Heart right ventricle (tissue), 16 donors: Measurements from ENCODE around the gene TSGA10. TPM values are rescaled to one million over a fixed set of nuclear protein-coding genes. Genes with fewer than 3 reads are reported as not detected.

ENCODE experiments used
- ATAC-seq, 8 donors: fragments of 200-7000 bp; cut with Tn5 transposase; one replicate each; pipeline ENCODE4 v1.9.1; 2020; ENCODE audit warnings: mild to moderate bottlenecking in 8 of 8, moderate library complexity in 8 of 8, moderate number of reproducible peaks in 1 of 8
- DNase-seq, 2 donors: peaks; one replicate each; pipeline ENCODE4 v3.0.0-alpha.2; 2020
- H3K27ac ChIP-seq, 10 donors: fragments of 200-600 bp; sonication (generic) in 2 of 10; one replicate each; pipeline versions ENCODE4 v1.5.0 to v1.8.0; 2020 to 2022; ENCODE audit warnings: mild to moderate bottlenecking in 3 of 10
- H3K27me3 ChIP-seq, 7 donors: fragments of 200-600 bp; one replicate each; pipeline ENCODE4 v1.8.0; 2021 to 2022; ENCODE audit warnings: mild to moderate bottlenecking in 2 of 7
- H3K36me3 ChIP-seq, 9 donors: fragments of 200-600 bp; sonication (generic) in 1 of 9; one replicate each; pipeline versions ENCODE4 v1.5.0 to v1.8.0; 2020 to 2022; ENCODE audit warnings: mild to moderate bottlenecking in 2 of 9
- H3K4me1 ChIP-seq, 9 donors: fragments of 200-600 bp; sonication (generic) in 1 of 9; one replicate each; pipeline versions ENCODE4 v1.5.0 to v1.8.0; 2020 to 2022; ENCODE audit warnings: mild to moderate bottlenecking in 4 of 9
- H3K4me3 ChIP-seq, 10 donors: fragments of 200-600 bp; sonication (generic) in 2 of 10; one replicate each; pipeline versions ENCODE4 v1.5.0 to v1.8.0; 2020 to 2022; ENCODE audit warnings: mild to moderate bottlenecking in 7 of 10, moderate library complexity in 2 of 10
- H3K9me3 ChIP-seq, 11 donors: fragments of 200-600 bp in 10 of 11; sonication (generic) in 2 of 11; one replicate each; pipeline versions ENCODE4 v1.5.0 to v1.8.0; 2013 to 2022; ENCODE audit warnings: mild to moderate bottlenecking in 2 of 11, control low read depth in 1 of 11, moderate library complexity in 1 of 11
- CTCF ChIP-seq, 9 donors: fragments of 200-600 bp; sonication (generic) in 2 of 9; IDR thresholded peaks; one replicate each; pipeline versions ENCODE4 v1.5.0 to v1.8.0; 2021 to 2022; ENCODE audit warnings: antibody characterized with exemption in 9 of 9, mild to moderate bottlenecking in 5 of 9, moderate library complexity in 1 of 9
- WGBS, 2 donors: extraction: QIAGEN DNeasy Blood & Tissue Kit; methylation state at CpG; one replicate each; pipeline ENCODE4 v1.1.7; 2013; ENCODE audit warnings: inconsistent platforms in 1 of 2; 5-methylcytosine and 5-hydroxymethylcytosine counted together
- intact Hi-C, 10 donors: fragments of 100-400 bp; cut with DNase I; formaldehyde crosslinking; loops; one replicate each; pipeline versions ENCODE4 v1.11.1 to v1.14.2; 2022
- polyA plus RNA-seq, 2 donors: library from polyadenylated mRNA; stranded (reverse); fragments of 200-250 nt; gene quantifications; one replicate each; pipeline ENCODE4 v1.2.3, GENCODE V29; 2013
- total RNA-seq, 10 donors: library from RNA; stranded (reverse); fragmentation: NEBNext Ultra II Directional in 3 of 10; extraction: Animal tissue kit (Norgen Biotek cat#: 25700) in 3 of 10; gene quantifications; one replicate each; pipeline versions ENCODE4 v1.2.1 to v1.2.4, GENCODE V29; 2021 to 2023
- donor health status: Arrhythmogenic right ventricular cardiomyopathy.
- donor health status: ischemic (EF 13 %, LVEDD 7.1; RV severe dilation, severe dysfunction).
- donor health status: healthy with polysubstance abuse.
- donor health status: DM: no; HTN: yes; CAD: no.
- donor health status: DM: no; HTN: no; CAD: no.
- donor health status: ischemic (EF 25% LVEDD 6.9; RV normal size, moderate dysfunction).
- donor health status: ischemic (EF 25% LVEDD 5.7; RV mildly dilated, moderate dysfunction).
- donor health status: healthy.
- donor health status: DM: yes; HTN: yes; CAD: no.
- donor health status: Ischemic cardiomyopathy.
- donor health status: ischemic (EF 35%, LVEDD 5.7; RV mildly dilated, moderate dysfunction).
- donor health status: nonischemic (EF 11% LVEDD 7.7; RV severe dilation, severe dysfunction).
- donor health status: DM: yes; HTN: yes; CAD: no.
- donor health status: PGD.
- donor health status: ischemic (EF 29% LVEDD 5.4; RV normal size, mild dysfunction).
- donor health status: nonischemic (EF 23%, LVEDD 6.1; RV moderate dilation, normal function).

The TSGA10 gene
- total and polyA plus RNA-seq, 12 donors, result 0.52 to 4.1 (median 2.6) TPM

- H3K36me3 ChIP-seq, result peaks cover 0 to 76% (median 27%) of the 10 kb centered on the region in 9 donors
Observed at GRCh38 chr2:99171377-99172140, 16.8 kb upstream of the TSGA10 start.

DNA sequence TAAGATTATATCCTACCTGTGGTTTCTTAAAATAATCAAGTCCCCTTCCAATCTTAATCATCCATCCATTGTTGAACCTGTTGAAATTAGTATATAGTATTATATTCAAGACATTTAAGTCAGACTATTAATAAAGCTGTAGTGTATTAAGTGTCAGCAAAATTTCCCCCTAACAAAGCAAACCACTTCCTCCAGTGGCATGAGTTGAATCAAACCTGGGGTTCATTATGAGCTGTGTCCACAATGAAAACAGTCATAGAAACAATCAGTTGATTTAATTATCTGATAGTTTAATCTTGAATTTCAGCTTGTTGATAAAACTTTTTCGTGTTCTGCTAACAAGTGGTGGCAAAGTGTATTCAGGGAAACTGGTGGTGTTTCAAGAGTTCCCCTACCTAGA is 14.8 kb upstream of the TSGA10 start:
- no peak for TF ChIP-seq CTCF (IDR thresholded peaks at IDR 0.05)
- ATAC-seq, result no peak
- Histone ChIP-seq H3K4me1 (peaks cover 0 to 5% (median 0%) of the 10 kb centered on the region in 9 donors), H3K27me3 (no peaks in the 10 kb centered on the region), H3K27ac (no peak overlapping the region), H3K36me3 (peaks cover 0 to 92% (median 27%) of the 10 kb centered on the region in 9 donors), H3K4me3 (no peak overlapping the region), H3K9me3 (no peaks in the 10 kb centered on the region)
- WGBS, 2 donors, result 64 to 66% methylated on average over 1 of the region's 1 CpG
- no peak for DNase-seq
- intact Hi-C loops, result no loop called here

More at GRCh38 chr2:99171377-99172140, 16.8 kb upstream of the TSGA10 start:
- TF ChIP-seq CTCF (IDR thresholded peaks at IDR 0.05), result no peak
- Histone ChIP-seq H3K27ac (no peak overlapping the region), H3K27me3 (no peaks in the 10 kb centered on the region), H3K9me3 (no peaks in the 10 kb centered on the region), H3K4me3 (no peak overlapping the region), H3K4me1 (peaks cover 0 to 5% (median 0%) of the 10 kb centered on the region in 9 donors)
- no peak for DNase-seq
- ATAC-seq, result no peak
- intact Hi-C loops, result no loop called here
- 95 to 97% methylated on average over 8 of the region's 8 CpGs for WGBS, 2 donors

DNA sequence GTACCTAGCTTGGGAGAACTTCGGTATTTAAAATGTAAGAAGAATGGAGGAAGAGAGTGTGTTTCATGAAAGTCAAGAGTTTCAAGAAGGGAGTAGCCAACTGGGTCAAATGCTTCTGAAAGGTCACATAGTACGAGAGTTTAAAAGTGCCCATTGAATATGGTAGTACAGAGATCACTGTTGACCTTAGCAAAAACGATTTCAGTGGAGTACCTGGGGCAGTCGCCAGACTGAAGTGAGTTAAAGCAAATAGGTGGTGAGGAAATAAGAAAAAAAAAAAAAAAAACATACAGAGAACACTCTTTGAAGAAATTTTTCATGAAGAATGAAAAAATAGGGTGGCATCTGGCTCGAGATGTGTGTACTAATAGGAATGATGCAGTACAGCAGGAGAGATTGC is 11.5 kb upstream of the TSGA10 start:
- Histone ChIP-seq H3K27ac (no peak overlapping the region), H3K4me1 (peaks cover 0 to 5% (median 0%) of the 10 kb centered on the region in 9 donors), H3K9me3 (no peaks in the 10 kb centered on the region), H3K27me3 (no peaks in the 10 kb centered on the region), H3K4me3 (no peak overlapping the region), H3K36me3 (peaks cover 0 to 93% (median 15%) of the 10 kb centered on the region in 9 donors)
- ATAC-seq (no peak), DNase-seq (no peak)
- intact Hi-C loops, result no loop called here
- WGBS, 2 donors, result 85 to 87% methylated on average over 5 of the region's 5 CpGs
- TF ChIP-seq CTCF (IDR thresholded peaks at IDR 0.05), result no peak

DNA sequence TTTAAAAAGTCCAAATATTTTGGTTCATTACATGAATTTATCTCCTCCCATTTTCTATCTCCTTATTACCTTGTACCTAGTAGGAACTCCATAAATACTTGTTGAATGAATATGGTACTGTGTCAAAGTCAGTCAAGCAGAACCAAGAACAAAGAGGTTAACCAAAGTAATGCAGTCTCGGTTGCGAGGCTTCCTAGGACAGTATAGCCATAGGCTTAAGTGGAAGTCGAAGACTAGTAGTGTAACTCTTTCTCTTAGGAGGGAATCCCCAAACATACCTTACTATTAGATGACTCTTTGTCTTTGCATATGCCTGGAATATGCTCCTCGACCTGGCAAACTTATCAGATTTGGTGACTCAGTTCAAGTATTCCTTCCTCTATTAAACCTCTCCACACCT is 4.9 kb upstream of the TSGA10 start:
- DNase-seq, result no peak
- Histone ChIP-seq H3K4me1 (peaks cover 0 to 18% (median 9%) of the 10 kb centered on the region in 9 donors), H3K36me3 (peaks cover 0 to 79% (median 13%) of the 10 kb centered on the region in 9 donors), H3K4me3 (no peak overlapping the region), H3K9me3 (no peaks in the 10 kb centered on the region), H3K27ac (no peak overlapping the region), H3K27me3 (no peaks in the 10 kb centered on the region)
- no peak for TF ChIP-seq CTCF (IDR thresholded peaks at IDR 0.05)
- intact Hi-C loops, result loop anchor here in 1 of 10 donors (2.0 kb wide), 1 partner anchor 21 kb away; the partner anchor contains the start of genes MITD1 and MRPL30
- no peak for ATAC-seq
- WGBS, 2 donors, result 87 to 90% methylated on average over 4 of the region's 4 CpGs
